Ramos (cell line): ENCODE measurements around the gene WDTC1.
"Not testable (repeated sequence)": the region's sequence is repeated elsewhere in the genome, so short reads cannot be mapped to it uniquely, and the experiment has no call there.

ENCODE experiments used
- in situ Hi-C: fragments of 300-500 bp; cut with MboI; formaldehyde crosslinking; loops from one replicate; pipeline ENCODE4 v1.14.3; 2022; ENCODE audit warnings: low sequenced_read_pairs; ENCODE audit not compliant: unreplicated experiment

Gene WDTC1

GRCh38 chr1:27241677-27242076 lies 7.2 kb downstream of the WDTC1 start:
- in situ Hi-C loops = no loop called here

DNA sequence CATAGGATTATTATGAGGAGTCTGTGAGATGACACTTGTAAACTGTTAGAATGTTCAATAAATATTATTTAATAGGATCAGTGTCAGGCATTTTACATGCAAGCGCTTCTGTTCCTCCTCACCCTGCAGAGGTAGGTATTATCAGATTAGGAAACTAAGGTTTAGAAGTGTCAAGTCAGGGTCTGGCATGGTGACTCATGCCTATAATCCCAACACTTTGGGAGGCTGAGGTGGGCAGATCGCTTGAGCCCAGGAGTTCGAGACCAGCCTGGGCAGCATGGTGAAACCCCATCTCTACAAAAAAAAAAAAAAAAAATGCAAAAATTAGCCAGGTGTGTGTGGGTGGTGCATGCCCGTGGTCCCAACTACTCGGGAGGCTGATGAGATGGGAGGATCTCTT lies 9.2 kb downstream of the WDTC1 start:
- in situ Hi-C loops = not testable (repeated sequence)

DNA sequence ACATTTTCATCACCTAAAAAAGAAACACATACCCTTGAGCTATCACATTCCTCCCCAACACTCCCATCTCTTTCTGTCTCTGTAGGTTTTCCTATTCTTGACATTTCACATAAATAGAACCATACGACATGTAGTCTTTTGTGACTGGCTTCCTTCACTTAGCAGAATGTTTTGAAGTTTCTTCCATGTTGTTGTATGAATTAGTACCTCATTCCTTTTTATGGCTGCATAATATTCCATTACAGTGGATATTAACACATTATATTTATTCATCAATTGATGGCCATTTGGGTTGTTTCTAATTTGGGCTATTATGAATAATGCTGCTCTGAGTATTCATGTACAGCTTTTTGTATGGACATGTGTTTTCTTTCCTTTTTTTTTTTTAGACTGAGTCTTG lies 11.8 kb downstream of the WDTC1 start:
- in situ Hi-C loops = no loop called here

GRCh38 chr1:27253596-27253995 lies 19.2 kb downstream of the WDTC1 start:
- in situ Hi-C loops = no loop called here

- in situ Hi-C loops = no loop called here
Observed at GRCh38 chr1:27255136-27255535, 20.7 kb downstream of the WDTC1 start.

- in situ Hi-C loops = no loop called here
Observed at GRCh38 chr1:27257155-27257554, 22.7 kb downstream of the WDTC1 start.

GRCh38 chr1:27258598-27258997 lies 24.2 kb downstream of the WDTC1 start:
- in situ Hi-C loops = no loop called here

GRCh38 chr1:27267153-27267552 lies 32.7 kb downstream of the WDTC1 start:
- in situ Hi-C loops = no loop called here

- in situ Hi-C loops = no loop called here
Observed at GRCh38 chr1:27269276-27269675, 34.8 kb downstream of the WDTC1 start.

GRCh38 chr1:27274204-27274603 lies 39.8 kb downstream of the WDTC1 start:
- in situ Hi-C loops = loop anchor here (10.0 kb wide), 1 partner anchor 79 kb away; no protein-coding TSS in a partner anchor

- in situ Hi-C loops = loop anchor here (10.0 kb wide), 1 partner anchor 81 kb away; no protein-coding TSS in a partner anchor
Observed at GRCh38 chr1:27275696-27276095, 41.3 kb downstream of the WDTC1 start.

DNA sequence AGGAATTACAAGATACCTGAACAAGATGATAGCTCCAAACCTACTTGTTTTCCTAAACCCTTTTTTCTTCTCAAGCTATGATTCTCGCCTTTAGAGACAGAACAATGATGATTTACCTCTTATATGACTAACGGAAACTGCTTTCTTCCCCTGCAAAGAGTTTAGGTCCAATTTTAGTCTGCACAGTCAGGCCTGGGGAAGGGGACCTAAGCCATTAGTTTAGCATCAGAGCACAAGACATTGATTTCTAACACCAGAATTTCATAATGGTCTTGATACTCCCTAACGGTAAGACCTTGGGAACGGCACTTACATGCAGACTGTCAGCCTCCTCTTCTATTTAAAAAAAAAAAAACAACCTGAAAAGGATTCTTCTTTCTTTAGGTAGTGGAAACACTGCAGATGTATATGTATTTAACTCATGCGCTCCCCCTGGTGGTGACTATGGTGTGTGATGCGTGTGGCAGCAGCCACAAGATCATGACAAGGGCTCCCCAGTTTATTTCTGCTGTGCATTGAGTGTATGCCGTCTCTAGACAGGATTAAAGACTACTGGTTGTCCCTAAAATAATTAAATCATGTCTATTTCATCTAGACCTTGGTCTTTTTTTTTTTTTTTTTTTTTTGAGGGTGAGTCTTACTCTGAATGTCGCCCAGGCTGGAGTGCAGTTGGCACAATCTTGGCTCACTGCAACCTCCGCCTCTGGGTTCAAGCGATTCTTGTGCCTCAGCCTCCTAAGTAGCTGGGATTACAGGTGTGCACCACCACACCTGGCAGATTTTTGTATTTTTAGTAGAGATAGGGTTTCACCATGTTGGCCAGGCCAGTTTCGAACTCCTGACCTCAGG lies 50.2 kb downstream of the WDTC1 start:
- in situ Hi-C loops = loop anchor here (5.0 kb wide), 1 partner anchor 182 kb away; no protein-coding TSS in a partner anchor

DNA sequence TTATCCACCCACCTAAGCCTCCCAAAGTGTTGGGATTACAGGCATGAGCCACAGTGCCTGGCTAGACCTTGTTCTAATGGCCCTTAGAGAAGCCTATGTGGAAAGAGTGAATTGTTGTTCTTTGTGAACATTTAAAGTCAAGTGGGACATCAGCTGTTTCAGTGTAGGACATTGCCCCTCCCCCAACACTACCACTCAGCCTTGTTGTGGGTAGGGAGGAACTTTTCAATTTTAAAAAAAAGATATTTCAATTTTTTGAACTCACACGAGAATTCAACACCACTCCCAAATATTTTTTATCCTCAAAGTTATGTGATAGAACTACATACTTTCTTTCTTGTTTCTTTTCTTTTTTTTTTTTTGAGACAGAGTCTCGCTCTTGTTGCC lies 50.8 kb downstream of the WDTC1 start:
- in situ Hi-C loops = no loop called here

- in situ Hi-C loops = not testable (repeated sequence)
Observed at GRCh38 chr1:27285821-27286220, 51.4 kb downstream of the WDTC1 start.

DNA sequence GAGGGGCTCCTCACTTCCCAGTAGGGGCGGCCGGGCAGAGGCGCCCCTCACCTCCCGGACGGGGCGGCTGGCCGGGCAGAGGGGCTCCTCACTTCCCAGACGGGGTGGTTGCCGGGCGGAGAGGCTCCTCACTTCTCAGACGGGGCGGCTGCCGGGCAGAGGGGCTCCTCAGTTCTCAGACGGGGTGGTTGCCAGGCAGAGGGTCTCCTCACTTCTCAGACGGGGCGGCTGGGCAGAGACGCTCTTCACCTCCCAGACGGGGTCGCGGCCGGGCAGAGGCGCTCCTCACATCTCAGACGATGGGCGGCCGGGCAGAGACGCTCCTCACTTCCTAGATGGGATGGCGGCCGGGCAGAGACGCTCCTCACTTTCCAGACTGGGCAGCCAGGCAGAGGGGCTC lies 54.7 kb downstream of the WDTC1 start:
- in situ Hi-C loops = not testable (repeated sequence)

GRCh38 chr1:27290581-27290980 lies 56.1 kb downstream of the WDTC1 start:
- in situ Hi-C loops = no loop called here

- in situ Hi-C loops = no loop called here
Observed at GRCh38 chr1:27292106-27292505, 57.7 kb downstream of the WDTC1 start.

DNA sequence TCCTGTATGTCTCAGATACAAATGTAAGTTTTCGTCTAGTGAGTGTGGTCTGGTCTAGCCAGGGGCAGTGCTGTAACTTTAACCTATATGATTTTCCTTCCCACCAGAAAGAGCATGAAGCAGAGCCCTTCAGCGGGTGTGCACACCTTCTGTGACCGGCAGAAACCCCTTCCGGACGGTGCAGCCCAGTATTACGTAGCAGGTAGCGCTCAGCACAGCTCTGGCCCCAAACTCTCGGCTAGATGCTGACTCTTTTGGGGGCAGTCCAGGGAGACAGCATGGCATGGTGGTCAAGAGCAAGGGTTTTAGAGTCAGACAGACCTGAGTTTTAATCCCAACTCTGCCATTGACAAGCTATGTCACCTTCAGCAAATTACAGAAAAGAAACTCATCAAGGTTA lies 59.5 kb downstream of the WDTC1 start:
- in situ Hi-C loops = no loop called here

GRCh38 chr1:27296773-27297291 lies 62.4 kb downstream of the WDTC1 start:
- in situ Hi-C loops = no loop called here

- in situ Hi-C loops = no loop called here
Observed at GRCh38 chr1:27297903-27298302, 63.5 kb downstream of the WDTC1 start.

DNA sequence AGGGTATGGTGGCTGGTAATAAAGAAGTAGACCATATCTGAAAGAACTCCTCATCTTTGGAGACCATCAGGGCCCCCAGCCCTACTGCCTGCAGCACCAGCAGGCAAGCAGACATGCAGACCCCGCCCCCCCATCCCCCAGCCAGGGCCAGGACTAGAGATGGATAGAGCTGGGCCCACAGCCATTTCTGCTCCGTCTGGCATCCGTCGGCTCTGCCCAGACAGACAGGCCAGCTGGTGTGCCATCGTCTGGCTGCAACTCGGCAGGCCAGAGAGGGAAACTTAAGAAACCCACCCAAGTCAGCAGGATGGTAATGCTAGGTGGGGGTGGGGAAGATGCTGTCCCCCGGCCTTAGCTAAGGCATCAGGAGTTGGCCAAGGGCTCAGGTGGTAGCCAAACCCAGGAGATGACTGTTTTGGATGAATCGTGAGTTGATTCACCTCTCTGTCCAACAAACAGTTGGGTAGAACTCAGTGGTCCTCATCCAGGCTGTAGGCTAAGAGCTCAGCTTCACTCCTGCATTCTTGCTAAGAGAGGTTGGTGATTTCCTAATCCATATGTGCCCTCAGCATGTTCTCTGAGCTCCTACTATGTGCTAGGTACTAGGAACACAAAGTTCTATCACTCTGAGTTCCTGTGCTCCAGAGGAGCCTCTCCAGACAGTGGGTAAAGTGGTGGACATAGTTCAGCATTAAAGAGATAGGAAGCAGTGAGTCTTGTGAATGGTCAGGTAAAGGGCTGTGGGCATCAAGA lies 64.4 kb downstream of the WDTC1 start:
- in situ Hi-C loops = no loop called here
